BJ (cell line): ENCODE results near the gene ABCF3. TPM values are rescaled to one million over a fixed set of nuclear protein-coding genes. Genes with fewer than 3 reads are reported as not detected.

Experiments used
- CTCF ChIA-PET: fragments of 350-600 bp; formaldehyde crosslinking; extraction: SDS; loops from one replicate; lab custom pipeline; 2021; ENCODE audit warnings: antibody characterized with exemption, inconsistent platforms; lab: Yijun Ruan, JAX
- POLR2A ChIA-PET: fragments of 300-600 bp; sonication (Branson Sonifier 250); formaldehyde crosslinking; extraction: SDS; loops from one replicate; lab custom pipeline; 2021; ENCODE audit warnings: antibody characterized with exemption; lab: Charles Lee
- DNase-seq: peaks from one replicate; pipeline ENCODE4 v3.0.0-alpha.2; 2011; ENCODE audit warnings: low read depth
- H3K27me3 ChIP-seq: 2 replicates; pipeline ENCODE4 v1.6.0; 2011; ENCODE audit warnings: low read length; ENCODE audit not compliant: control insufficient read depth, insufficient read depth
- H3K36me3 ChIP-seq: 2 replicates; pipeline ENCODE4 v1.5.1; 2011; ENCODE audit warnings: low read length; ENCODE audit not compliant: control insufficient read depth, insufficient read depth
- H3K4me3 ChIP-seq: 2 replicates; pipeline ENCODE4 v1.5.1; 2011; ENCODE audit warnings: low read depth, mild to moderate bottlenecking, control low read depth, low read length
- CTCF ChIP-seq: IDR thresholded peaks from 2 replicates; pipeline ENCODE4 v1.5.1; 2011; ENCODE audit warnings: low read depth, mild to moderate bottlenecking, control low read depth, inconsistent platforms, low read length, moderate library complexity; ENCODE audit not compliant: insufficient read depth
- polyA minus RNA-seq: library from RNA; depleted of rRNA, polyadenylated mRNA; stranded (reverse); fragments of >200 nt; gene quantifications from 2 replicates; pipeline ENCODE4 v1.2.3, GENCODE V29; 2011; rRNA and poly(A)+ RNA removed
- polyA plus RNA-seq: library from polyadenylated mRNA; depleted of rRNA; stranded (reverse); fragments of >200 nt; gene quantifications from 2 replicates; pipeline ENCODE4 v1.2.3, GENCODE V29; 2011; rRNA removed

Gene ABCF3, protein sequence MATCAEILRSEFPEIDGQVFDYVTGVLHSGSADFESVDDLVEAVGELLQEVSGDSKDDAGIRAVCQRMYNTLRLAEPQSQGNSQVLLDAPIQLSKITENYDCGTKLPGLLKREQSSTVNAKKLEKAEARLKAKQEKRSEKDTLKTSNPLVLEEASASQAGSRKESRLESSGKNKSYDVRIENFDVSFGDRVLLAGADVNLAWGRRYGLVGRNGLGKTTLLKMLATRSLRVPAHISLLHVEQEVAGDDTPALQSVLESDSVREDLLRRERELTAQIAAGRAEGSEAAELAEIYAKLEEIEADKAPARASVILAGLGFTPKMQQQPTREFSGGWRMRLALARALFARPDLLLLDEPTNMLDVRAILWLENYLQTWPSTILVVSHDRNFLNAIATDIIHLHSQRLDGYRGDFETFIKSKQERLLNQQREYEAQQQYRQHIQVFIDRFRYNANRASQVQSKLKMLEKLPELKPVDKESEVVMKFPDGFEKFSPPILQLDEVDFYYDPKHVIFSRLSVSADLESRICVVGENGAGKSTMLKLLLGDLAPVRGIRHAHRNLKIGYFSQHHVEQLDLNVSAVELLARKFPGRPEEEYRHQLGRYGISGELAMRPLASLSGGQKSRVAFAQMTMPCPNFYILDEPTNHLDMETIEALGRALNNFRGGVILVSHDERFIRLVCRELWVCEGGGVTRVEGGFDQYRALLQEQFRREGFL
- polyA plus RNA-seq (65.2 and 82.8 TPM in 2 replicates), polyA minus RNA-seq (86.4 and 125 TPM in 2 replicates)

DNA sequence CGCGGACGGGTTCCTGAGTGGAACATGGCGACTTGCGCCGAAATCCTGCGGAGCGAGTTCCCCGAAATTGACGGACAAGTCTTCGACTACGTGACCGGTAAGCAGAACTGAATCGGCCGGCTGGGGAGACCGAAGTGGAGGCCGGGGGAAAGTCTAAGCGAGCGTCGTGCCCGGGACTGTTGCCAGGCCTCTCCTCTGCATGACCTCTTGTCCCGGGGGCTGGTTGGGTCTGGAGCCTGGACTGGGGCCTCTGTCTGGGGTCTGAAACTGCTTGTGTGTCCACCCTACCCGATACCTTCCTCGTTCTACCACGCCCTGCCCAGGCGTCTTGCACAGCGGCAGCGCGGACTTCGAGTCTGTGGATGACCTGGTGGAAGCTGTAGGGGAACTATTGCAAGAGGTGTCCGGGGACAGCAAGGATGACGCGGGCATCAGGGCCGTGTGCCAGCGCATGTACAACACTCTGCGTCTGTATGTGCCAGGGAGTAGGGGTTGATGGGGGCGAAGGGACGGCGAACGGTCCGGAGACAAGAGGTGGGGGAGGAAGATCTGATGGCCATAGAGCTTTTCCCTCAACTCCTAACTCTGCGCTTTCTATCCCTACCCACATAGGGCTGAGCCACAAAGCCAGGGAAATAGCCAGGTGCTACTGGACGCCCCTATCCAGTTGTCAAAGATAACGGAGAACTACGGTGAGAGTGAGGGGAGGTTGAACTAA lies at the start of gene ABCF3:
Gene ABCF3 (plus strand): TSS at position 16 of the 718 bp plus-strand sequence. CDS start 9 bp downstream, at position 25.
- no peaks in the 10 kb centered on the region for H3K27me3 ChIP-seq
- H3K4me3 ChIP-seq: peak within 1 kb of the TSS; percentile 89
- ChIA-PET CTCF (interaction anchor here (0.6 to 1.6 kb wide), 6 partner anchors 10 to 281 kb away, joined by 3 to 8 read pairs (median 4); partner anchors contain the start of gene EEF1AKMT4), POLR2A (interaction anchor here (0.8 to 1.2 kb wide), 3 partner anchors 9 to 12 kb away, joined by 4 to 20 read pairs (median 9); no protein-coding TSS in a partner anchor)
- DNase-seq: no peak
- TF ChIP-seq CTCF: no peak
- peaks cover 49% of the 10 kb centered on the region for H3K36me3 ChIP-seq

- Histone ChIP-seq H3K36me3 (peaks cover 34% of the 10 kb centered on the region), H3K4me3 (no peak overlapping the region), H3K27me3 (no peaks in the 10 kb centered on the region)
- CTCF ChIA-PET: no interaction called here
- no peak for TF ChIP-seq CTCF
- no peak for DNase-seq
- POLR2A ChIA-PET: no interaction called here
Measured at GRCh38 chr3:184140436-184140835, 45.6 kb upstream of the ABCF3 start.

GRCh38 chr3:184142199-184142598 lies 43.8 kb upstream of the ABCF3 start:
- POLR2A ChIA-PET: no interaction called here
- H3K27me3 ChIP-seq: no peaks in the 10 kb centered on the region
- H3K4me3 ChIP-seq: no peak overlapping the region
- H3K36me3 ChIP-seq: peaks cover 38% of the 10 kb centered on the region
- CTCF ChIA-PET: no interaction called here
- TF ChIP-seq CTCF: no peak
- no peak for DNase-seq

- peaks cover 35% of the 10 kb centered on the region for H3K36me3 ChIP-seq
- H3K4me3 ChIP-seq: no peak overlapping the region
- ChIA-PET POLR2A (no interaction called here), CTCF (interaction anchor here (4.2 kb wide), 1 partner anchor 8 kb away, joined by 24 read pairs; the partner anchor contains the start of gene EIF2B5)
- DNase-seq: no peak
- TF ChIP-seq CTCF: no peak
- H3K27me3 ChIP-seq: no peaks in the 10 kb centered on the region
Measured at GRCh38 chr3:184143327-184143726, 42.7 kb upstream of the ABCF3 start.
